GM12878 (cell line): ENCODE results near the gene PXT1. TPM values are rescaled to one million over a fixed set of nuclear protein-coding genes. Genes with fewer than 3 reads are reported as not detected.
A peak's percentile ranks its signal among the peaks of the same experiment; 100 is the strongest.

Source experiments
- ATAC-seq: fragments of 200-7000 bp; cut with Tn5 transposase; 3 replicates; pipeline ENCODE4 v1.9.1; 2020; ENCODE audit warnings: mild to moderate bottlenecking, moderate library complexity
- BruUV-seq: library from RNA; stranded (reverse); fragments of 400-500 nt; replicated peaks from 2 replicates; lab custom pipeline; 2021; lab: Mats Ljungman, UMichigan
- CTCF ChIA-PET: fragments of 300-600 bp; sonication (Branson Sonifier 250); formaldehyde crosslinking; extraction: SDS; loops from one replicate; lab custom pipeline; 2021; ENCODE audit warnings: inconsistent platforms; lab: Yijun Ruan, JAX
- POLR2A ChIA-PET: fragments of 350-600 bp; formaldehyde crosslinking; extraction: SDS; loops from one replicate; lab custom pipeline; 2021; ENCODE audit warnings: inconsistent platforms; lab: Charles Lee
- RAD21 ChIA-PET: fragments of 300-600 bp; sonication (Branson Sonifier 250); formaldehyde crosslinking; loops from one replicate; lab custom pipeline; 2023; ENCODE audit warnings: antibody characterized with exemption; ENCODE audit not compliant: unreplicated experiment; lab: Charles Lee
- SMC1A ChIA-PET: fragments of 300-600 bp; sonication (Branson Sonifier 250); formaldehyde crosslinking; loops from one replicate; lab custom pipeline; 2023; ENCODE audit not compliant: unreplicated experiment, uncharacterized antibody; lab: Charles Lee
- DNase-seq: peaks from one replicate; pipeline ENCODE4 v3.0.0-alpha.2; 2011; ENCODE audit warnings: low read depth, low spot score
- FAIRE-seq: peaks from 3 replicates; lab custom pipeline; 2011; peaks lifted over from hg19 to GRCh38; lab: Jason Lieb, UNC
- H2AFZ ChIP-seq: 2 replicates; pipeline ENCODE4 v1.6.0; 2011; ENCODE audit warnings: low read depth, low read length, control low read depth; ENCODE audit not compliant: control insufficient read depth
- H3K27ac ChIP-seq: 2 replicates; pipeline ENCODE4 v1.5.1; 2011; ENCODE audit warnings: control low read depth; ENCODE audit not compliant: control insufficient read depth, insufficient read depth
- H3K27me3 ChIP-seq, 2 experiments: replicated peaks in 1 of 2; 2 replicates each; pipeline versions ENCODE4 v1.6.0 to v1.6.1; 2011; ENCODE audit warnings: low read length in 1 of 2; ENCODE audit not compliant: control insufficient read depth in 2 of 2, insufficient read depth in 2 of 2
- H3K36me3 ChIP-seq, 2 experiments: 2 replicates each; pipeline ENCODE4 v1.5.1; 2011; ENCODE audit warnings: low read length in 1 of 2; ENCODE audit not compliant: control insufficient read depth in 2 of 2, insufficient read depth in 2 of 2
- H3K4me1 ChIP-seq: 2 replicates; pipeline ENCODE4 v1.6.1; 2011; ENCODE audit warnings: mild to moderate bottlenecking, low read length, moderate library complexity, mixed read lengths; ENCODE audit not compliant: control insufficient read depth, insufficient read depth
- H3K4me2 ChIP-seq: 2 replicates; pipeline ENCODE4 v1.6.0; 2011; ENCODE audit warnings: control low read depth; ENCODE audit not compliant: control insufficient read depth, insufficient read depth
- H3K4me3 ChIP-seq: fragments of 200-600 bp; sonication (generic); 2 replicates; pipeline ENCODE4 v1.5.1; 2016
- H3K79me2 ChIP-seq: 2 replicates; pipeline ENCODE4 v1.6.0; 2011; ENCODE audit warnings: low read length; ENCODE audit not compliant: control insufficient read depth, insufficient read depth
- H3K9ac ChIP-seq: 2 replicates; pipeline ENCODE4 v1.8.0; 2011; ENCODE audit warnings: low read length, control low read depth, mixed read lengths; ENCODE audit not compliant: control insufficient read depth, insufficient read depth
- H3K9me3 ChIP-seq: replicated peaks from 3 replicates; pipeline ENCODE4 v1.5.1; 2011; ENCODE audit warnings: mild to moderate bottlenecking, low read length; ENCODE audit not compliant: control insufficient read depth, insufficient read depth
- H4K20me1 ChIP-seq: 2 replicates; pipeline ENCODE4 v1.6.0; 2011; ENCODE audit not compliant: control insufficient read depth, insufficient read depth
- CEBPB ChIP-seq, 2 experiments: fragments of 150-350 bp in 1 of 2; IDR thresholded peaks; 2 replicates each; pipeline ENCODE4 v1.6.1; 2012 to 2014; ENCODE audit warnings: low read depth in 2 of 2, low read length in 2 of 2, borderline replicate concordance in 1 of 2, inconsistent platforms in 1 of 2
- GABPA ChIP-seq: IDR thresholded peaks from 2 replicates; pipeline ENCODE4 v1.6.1; 2014; ENCODE audit warnings: antibody characterized with exemption, low read depth, mild to moderate bottlenecking, inconsistent platforms
- GATAD2B ChIP-seq: fragments of 450-650 bp; conservative IDR thresholded peaks from 2 replicates; pipeline ENCODE4 v1.6.1; 2017; ENCODE audit warnings: low read depth, mild to moderate bottlenecking, moderate library complexity
- IKZF2 ChIP-seq, 2 experiments: fragments of 450-650 bp; IDR thresholded peaks; 2 replicates each; pipeline ENCODE4 v1.6.1; 2017; ENCODE audit warnings: mild to moderate bottlenecking in 2 of 2, moderate library complexity in 2 of 2
- KDM1A ChIP-seq: fragments of 200-600 bp; sonication (generic); IDR thresholded peaks from 2 replicates; pipeline ENCODE4 v1.6.1; 2016; ENCODE audit warnings: borderline replicate concordance
- LARP7 ChIP-seq: fragments of 450-650 bp; IDR thresholded peaks from 2 replicates; pipeline ENCODE4 v1.6.1; 2017; ENCODE audit warnings: mild to moderate bottlenecking
- MEF2A ChIP-seq: IDR thresholded peaks from 2 replicates; pipeline ENCODE4 v1.6.1; 2011; ENCODE audit warnings: low read depth, mild to moderate bottlenecking, low read length, moderate library complexity; ENCODE audit not compliant: insufficient read depth
- POLR2AphosphoS2 ChIP-seq: IDR thresholded peaks from 2 replicates; pipeline ENCODE4 v1.6.1; 2011; ENCODE audit warnings: low read depth, mild to moderate bottlenecking, low read length, improper control_type of control experiment, moderate library complexity
- RCOR1 ChIP-seq: conservative IDR thresholded peaks from 2 replicates; pipeline ENCODE4 v1.6.1; 2012; ENCODE audit warnings: low read depth, low read length, improper control_type of control experiment
- WGBS: methylation state at CpG from one replicate; pipeline ENCODE4 v1.1.6; 2016; ENCODE audit warnings: low lambda C conversion rate; ENCODE audit not compliant: insufficient replicate concordance, insufficient coverage; ENCODE audit errors: missing lambda C conversion rate; 5-methylcytosine and 5-hydroxymethylcytosine counted together
- in situ Hi-C: fragments of 300-500 bp; cut with MboI; formaldehyde crosslinking; loops from 9 replicates; pipeline ENCODE4 v1.14.3; 2018; ENCODE audit warnings: mixed read lengths
- intact Hi-C: fragments of 100-400 bp; cut with micrococcal nuclease; formaldehyde crosslinking; loops from one replicate; pipeline ENCODE4 v1.14.2; 2022; ENCODE audit not compliant: unreplicated experiment
- polyA plus RNA-seq, 11 experiments: library from polyadenylated mRNA; depleted of rRNA in 4 of 11; unstranded in 6 of 11; stranded (reverse) in 5 of 11; fragments of >200 nt; fragmentation: Nextera tagmentation in 4 of 11; fragmentation: Illumina TruSeq in 1 of 11; extraction: Ambion mirVana in 4 of 11; extraction: Trizol in 1 of 11; gene quantifications; 1 replicate in 1 of 11; 2 replicates in 10 of 11; pipeline versions ENCODE4 v1.2.1 to v1.2.3, GENCODE V29; 2011 to 2016; ENCODE audit warnings: inconsistent platforms in 2 of 11, missing spikeins in 2 of 11, low read depth in 1 of 11
- total RNA-seq, 4 experiments: library from RNA; depleted of rRNA in 3 of 4; stranded (reverse); fragments of >200 nt in 3 of 4; fragmentation: Illumina TruSeq in 1 of 4; extraction: Trizol in 1 of 4; gene quantifications; 2 replicates each; pipeline versions ENCODE4 v1.2.1 to v1.2.3, GENCODE V29; 2013 to 2021
- TF ChIP-seq, protein P1 (sequence below): IDR thresholded peaks from 2 replicates; pipeline ENCODE4 v1.6.1; 2012; ENCODE audit warnings: low read depth, low read length, improper control_type of control experiment

PXT1 gene
- total and polyA plus RNA-seq, 10 of the 15 experiments (the other 5 are each of a cell fraction or from before 2014, with no cell fraction given), result 0.27 to 2.9 (median 0.50) TPM

DNA sequence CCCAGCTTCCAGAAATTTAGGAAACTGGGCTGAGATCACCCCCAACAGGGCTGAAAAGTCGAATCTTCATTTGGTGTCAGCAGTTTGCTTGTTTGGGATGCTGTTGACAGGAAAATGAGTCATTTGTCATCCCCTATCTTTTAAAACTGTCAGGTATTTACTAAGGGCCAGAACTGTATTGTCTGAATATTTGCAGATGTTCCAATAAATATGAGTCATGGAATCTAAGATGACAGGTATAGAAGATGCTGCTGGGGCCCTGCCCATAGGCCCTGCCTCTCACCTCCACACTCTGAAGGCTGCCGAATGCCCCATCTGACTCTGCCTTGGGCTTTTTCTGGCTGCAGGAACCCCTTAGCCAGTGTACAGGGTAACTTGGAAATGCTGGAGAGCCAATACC, 59.0 kb downstream of the PXT1 start (continued):
- TF ChIP-seq GATAD2B (no peak), MEF2A (no peak), LARP7 (no peak), IKZF2 (IDR thresholded peaks at IDR 0.05) (no peak), KDM1A (no peak), GABPA (no peak)
- TF ChIP-seq, protein P1, sequence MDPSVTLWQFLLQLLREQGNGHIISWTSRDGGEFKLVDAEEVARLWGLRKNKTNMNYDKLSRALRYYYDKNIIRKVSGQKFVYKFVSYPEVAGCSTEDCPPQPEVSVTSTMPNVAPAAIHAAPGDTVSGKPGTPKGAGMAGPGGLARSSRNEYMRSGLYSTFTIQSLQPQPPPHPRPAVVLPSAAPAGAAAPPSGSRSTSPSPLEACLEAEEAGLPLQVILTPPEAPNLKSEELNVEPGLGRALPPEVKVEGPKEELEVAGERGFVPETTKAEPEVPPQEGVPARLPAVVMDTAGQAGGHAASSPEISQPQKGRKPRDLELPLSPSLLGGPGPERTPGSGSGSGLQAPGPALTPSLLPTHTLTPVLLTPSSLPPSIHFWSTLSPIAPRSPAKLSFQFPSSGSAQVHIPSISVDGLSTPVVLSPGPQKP, result no peak

DNA sequence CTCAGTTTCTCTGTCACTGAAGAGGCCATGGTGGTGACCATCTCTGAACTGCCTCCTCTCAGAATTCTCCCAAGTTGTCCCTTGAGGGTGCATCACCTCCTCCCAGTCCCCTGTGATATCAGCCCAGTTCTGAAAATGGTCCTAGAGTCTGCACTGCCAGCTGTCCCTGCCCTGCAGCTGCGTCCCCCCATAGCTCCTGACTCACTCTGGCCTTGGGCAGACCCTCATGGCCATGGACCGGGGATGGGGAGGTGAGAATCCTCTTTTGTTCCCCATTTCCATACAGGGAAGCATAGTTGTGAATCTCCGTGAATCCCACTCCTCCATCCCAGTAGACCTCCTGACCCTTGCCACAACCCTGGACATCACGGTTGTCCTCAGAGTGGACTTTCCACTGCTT, 59.7 kb downstream of the PXT1 start:
- Histone ChIP-seq H4K20me1 (no peaks in the 10 kb centered on the region), H3K79me2 (peaks cover 2% of the 10 kb centered on the region; the same call in 1 of the 2 replicates), H3K27me3 (peaks cover 3 to 4% of the 10 kb centered on the region in 2 experiments; a peak in 2 of 4 replicates), H3K36me3 (no peaks in the 10 kb centered on the region), H3K4me1 (peaks cover 63% of the 10 kb centered on the region), H3K9ac (no peak overlapping the region), H3K4me2 (peak overlapping the region; percentile 47; the same call in 1 of the 2 replicates), H3K4me3 (no peak overlapping the region), H3K9me3 (no peaks in the 10 kb centered on the region), H3K27ac (peak overlapping the region; percentile 40), H2AFZ (peak overlapping the region; percentile 41; the same call in 1 of the 2 replicates)
- TF ChIP-seq CEBPB (IDR thresholded peaks at IDR 0.05; ENCODE audit: borderline replicate concordance in 1 of 2, low read depth in 2 of 2, low read length in 2 of 2) (no peak), GATAD2B (no peak), RCOR1 (no peak), POLR2AphosphoS2 (no peak)
- FAIRE-seq (no peak), ATAC-seq (no peak), DNase-seq (no peak)
- WGBS, result 26% methylated on average over 4 of the region's 4 CpGs
- intact Hi-C loops, result no loop called here
- ChIA-PET POLR2A (interaction anchor here (0.5 to 0.6 kb wide), 2 partner anchors 78 to 227 kb away, joined by 5 to 6 read pairs; no protein-coding TSS in a partner anchor), SMC1A (interaction anchor here (0.9 kb wide), 1 partner anchor 24 kb away, joined by 3 read pairs; no protein-coding TSS in a partner anchor), RAD21 (interaction anchor here (0.7 to 1.3 kb wide), 3 partner anchors 18 to 475 kb away, joined by 4 to 6 read pairs (median 5); no protein-coding TSS in a partner anchor), CTCF (interaction anchor here (1.3 to 2.5 kb wide), 2 partner anchors 26 to 81 kb away, joined by 6 read pairs; no protein-coding TSS in a partner anchor)
- no TSS peak for BruUV-seq
- in situ Hi-C loops, result no loop called here
